Liver (tissue), 9 donors: ENCODE data around the gene LRRC72. TPM values are rescaled to one million over a fixed set of nuclear protein-coding genes. Genes with fewer than 3 reads are reported as not detected.

Experiments
- DNase-seq: peaks from one replicate; pipeline ENCODE4 v3.0.0-alpha.2; 2017; ENCODE audit warnings: low spot score
- H3K27ac ChIP-seq, 2 donors: one replicate each; pipeline ENCODE4 v1.7.0; 2013; ENCODE audit warnings: inconsistent platforms in 2 of 2, low read length in 2 of 2, control low read depth in 1 of 2, low read depth in 1 of 2, mild to moderate bottlenecking in 1 of 2
- H3K27me3 ChIP-seq, 4 donors: one replicate each; pipeline versions ENCODE4 v1.6.1 to v1.7.0; 2013; ENCODE audit warnings: low read length in 3 of 4, inconsistent platforms in 1 of 4, mild to moderate bottlenecking in 1 of 4, moderate library complexity in 1 of 4; ENCODE audit not compliant: control insufficient read depth in 4 of 4, insufficient read depth in 4 of 4
- H3K36me3 ChIP-seq, 4 donors: one replicate each; pipeline versions ENCODE4 v1.6.1 to v1.7.0; 2013; ENCODE audit warnings: low read length in 3 of 4, mild to moderate bottlenecking in 3 of 4, low read depth in 1 of 4, moderate library complexity in 1 of 4; ENCODE audit not compliant: control insufficient read depth in 4 of 4, insufficient read depth in 3 of 4
- H3K4me1 ChIP-seq, 4 donors: one replicate each; pipeline versions ENCODE4 v1.6.1 to v1.7.0; 2013; ENCODE audit warnings: low read length in 3 of 4, mild to moderate bottlenecking in 3 of 4, moderate library complexity in 1 of 4; ENCODE audit not compliant: control insufficient read depth in 4 of 4, insufficient read depth in 4 of 4
- H3K4me3 ChIP-seq, 3 donors: one replicate each; pipeline versions ENCODE4 v1.6.1 to v1.7.0; 2013; ENCODE audit warnings: low read length in 3 of 3, control low read depth in 1 of 3, low read depth in 1 of 3, mild to moderate bottlenecking in 1 of 3
- H3K9ac ChIP-seq, 2 donors: one replicate each; pipeline ENCODE4 v1.7.0; 2013; ENCODE audit warnings: low read length in 2 of 2, mild to moderate bottlenecking in 2 of 2, moderate library complexity in 2 of 2, control low read depth in 1 of 2, low read depth in 1 of 2
- H3K9me3 ChIP-seq, 4 donors: one replicate each; pipeline versions ENCODE4 v1.6.1 to v1.7.0; 2013; ENCODE audit warnings: low read length in 3 of 4; ENCODE audit not compliant: control insufficient read depth in 4 of 4
- ATF3 ChIP-seq: IDR thresholded peaks from 2 replicates; pipeline ENCODE4 v1.6.1; 2016; ENCODE audit warnings: antibody characterized with exemption
- CTCF ChIP-seq: fragments of 150-350 bp; IDR thresholded peaks from 2 replicates; pipeline ENCODE4 v1.5.1; 2017; ENCODE audit warnings: improper control_type of control experiment, low read depth, low read length; ENCODE audit not compliant: missing input control
- EGR1 ChIP-seq, 2 donors: IDR thresholded peaks; 2 replicates each; pipeline ENCODE4 v1.6.1; 2016 to 2018; ENCODE audit warnings: antibody characterized with exemption in 2 of 2, low read depth in 2 of 2
- FOXA1 ChIP-seq: IDR thresholded peaks from 2 replicates; pipeline ENCODE4 v1.6.1; 2016; ENCODE audit warnings: antibody characterized with exemption
- FOXA2 ChIP-seq: IDR thresholded peaks from 2 replicates; pipeline ENCODE4 v1.6.1; 2016; ENCODE audit warnings: antibody characterized with exemption
- GABPA ChIP-seq, 2 donors: IDR thresholded peaks in 1 of 2; conservative IDR thresholded peaks in 1 of 2; 2 replicates each; pipeline ENCODE4 v1.6.1; 2016; ENCODE audit warnings: antibody characterized with exemption in 2 of 2, mild to moderate bottlenecking in 1 of 2, moderate library complexity in 1 of 2
- HNF4A ChIP-seq, 2 donors: conservative IDR thresholded peaks; 2 replicates each; pipeline ENCODE4 v1.6.1; 2016; ENCODE audit warnings: antibody characterized with exemption in 2 of 2, mild to moderate bottlenecking in 2 of 2
- HNF4G ChIP-seq: IDR thresholded peaks from 2 replicates; pipeline ENCODE4 v1.6.1; 2016; ENCODE audit warnings: antibody characterized with exemption
- JUND ChIP-seq, 2 donors: IDR thresholded peaks; 2 replicates each; pipeline ENCODE4 v1.6.1; 2016; ENCODE audit warnings: antibody characterized with exemption in 2 of 2
- MAX ChIP-seq: IDR thresholded peaks from 2 replicates; pipeline ENCODE4 v1.6.1; 2016; ENCODE audit warnings: antibody characterized with exemption
- RAD21 ChIP-seq, 2 donors: IDR thresholded peaks; 2 replicates each; pipeline ENCODE4 v1.6.1; 2016; ENCODE audit warnings: antibody characterized with exemption in 2 of 2, mild to moderate bottlenecking in 2 of 2
- REST ChIP-seq: IDR thresholded peaks from 2 replicates; pipeline ENCODE4 v1.6.1; 2016; ENCODE audit warnings: antibody characterized with exemption, mild to moderate bottlenecking
- SP1 ChIP-seq: IDR thresholded peaks from 2 replicates; pipeline ENCODE4 v1.6.1; 2018; ENCODE audit warnings: antibody characterized with exemption, mild to moderate bottlenecking
- TAF1 ChIP-seq: conservative IDR thresholded peaks from 2 replicates; pipeline ENCODE4 v1.6.1; 2016; ENCODE audit warnings: antibody characterized with exemption, mild to moderate bottlenecking
- YY1 ChIP-seq: IDR thresholded peaks from 2 replicates; pipeline ENCODE4 v1.6.1; 2016; ENCODE audit warnings: antibody characterized with exemption, mild to moderate bottlenecking
- WGBS: extraction: QIAGEN DNeasy Blood & Tissue Kit; methylation state at CpG from one replicate; pipeline ENCODE4 v1.1.7; 2013; 5-methylcytosine and 5-hydroxymethylcytosine counted together
- polyA plus RNA-seq, 2 donors: library from polyadenylated mRNA; stranded (reverse) in 1 of 2; unstranded in 1 of 2; fragments of 200-250 nt in 1 of 2; fragments of >200 nt in 1 of 2; fragmentation: Nextera tagmentation in 1 of 2; extraction: Ambion mirVana in 1 of 2; gene quantifications; one replicate each; pipeline versions ENCODE4 v1.2.1 to v1.2.3, GENCODE V29; 2013 to 2015
- total RNA-seq, 2 donors: library from RNA; depleted of rRNA; stranded (reverse); fragments of >200 nt; gene quantifications; one replicate each; pipeline ENCODE4 v1.2.3, GENCODE V29; 2014
- TF ChIP-seq, protein P1 (sequence below): IDR thresholded peaks from 2 replicates; pipeline ENCODE4 v1.6.1; 2016; ENCODE audit warnings: antibody characterized with exemption
- donor health status: healthy.
- donor health status: healthy.
- donor health status: healthy.
- donor health status: healthy.
- donor health status: healthy.

LRRC72 gene
- total and polyA plus RNA-seq, 4 donors, result not detected

- H3K36me3 ChIP-seq, result no peaks in the 10 kb centered on the region
- WGBS, result 90% methylated on average over 2 of the region's 2 CpGs
- H3K4me3 ChIP-seq, result no peak overlapping the region
- no peak overlapping the region for H3K27ac ChIP-seq
- TF ChIP-seq EGR1 (IDR thresholded peaks at IDR 0.05; ENCODE audit: low read depth in 2 of 2), result no peak
- TF ChIP-seq, protein P1, sequence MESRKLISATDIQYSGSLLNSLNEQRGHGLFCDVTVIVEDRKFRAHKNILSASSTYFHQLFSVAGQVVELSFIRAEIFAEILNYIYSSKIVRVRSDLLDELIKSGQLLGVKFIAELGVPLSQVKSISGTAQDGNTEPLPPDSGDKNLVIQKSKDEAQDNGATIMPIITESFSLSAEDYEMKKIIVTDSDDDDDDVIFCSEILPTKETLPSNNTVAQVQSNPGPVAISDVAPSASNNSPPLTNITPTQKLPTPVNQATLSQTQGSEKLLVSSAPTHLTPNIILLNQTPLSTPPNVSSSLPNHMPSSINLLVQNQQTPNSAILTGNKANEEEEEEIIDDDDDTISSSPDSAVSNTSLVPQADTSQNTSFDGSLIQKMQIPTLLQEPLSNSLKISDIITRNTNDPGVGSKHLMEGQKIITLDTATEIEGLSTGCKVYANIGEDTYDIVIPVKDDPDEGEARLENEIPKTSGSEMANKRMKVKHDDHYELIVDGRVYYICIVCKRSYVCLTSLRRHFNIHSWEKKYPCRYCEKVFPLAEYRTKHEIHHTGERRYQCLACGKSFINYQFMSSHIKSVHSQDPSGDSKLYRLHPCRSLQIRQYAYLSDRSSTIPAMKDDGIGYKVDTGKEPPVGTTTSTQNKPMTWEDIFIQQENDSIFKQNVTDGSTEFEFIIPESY, result no peak
- TF ChIP-seq RAD21 (IDR thresholded peaks at IDR 0.05), result no peak
- no peak for TF ChIP-seq HNF4G
- TF ChIP-seq CTCF, result no peak
- H3K27me3 ChIP-seq, result no peaks in the 10 kb centered on the region
- H3K9me3 ChIP-seq, result no peaks in the 10 kb centered on the region
- H3K9ac ChIP-seq, result no peak overlapping the region
- no peaks in the 10 kb centered on the region for H3K4me1 ChIP-seq
- no peak for DNase-seq
Observed at GRCh38 chr7:16493266-16493665, 33.4 kb upstream of the LRRC72 start.

- TF ChIP-seq MAX, result no peak
- TF ChIP-seq FOXA2, result no peak
- no peak for TF ChIP-seq EGR1 (IDR thresholded peaks at IDR 0.05; ENCODE audit: low read depth in 2 of 2)
- no peak for TF ChIP-seq REST
- no peak for TF ChIP-seq GABPA (IDR thresholded peaks at IDR 0.05 in 1 of 2, conservative IDR thresholded peaks at IDR 0.05 in 1 of 2)
- TF ChIP-seq, protein P1, result no peak
- TF ChIP-seq TAF1, result no peak
- no peak for TF ChIP-seq HNF4G
- no peak for TF ChIP-seq JUND (IDR thresholded peaks at IDR 0.05)
- TF ChIP-seq YY1, result no peak
- no peak for TF ChIP-seq CTCF
- TF ChIP-seq HNF4A (conservative IDR thresholded peaks at IDR 0.05), result no peak
- no peak for TF ChIP-seq ATF3
- TF ChIP-seq FOXA1, result no peak
- TF ChIP-seq SP1, result no peak
- no peak for TF ChIP-seq RAD21 (IDR thresholded peaks at IDR 0.05)
- Histone ChIP-seq H3K4me1 (no peaks in the 10 kb centered on the region), H3K27me3 (no peaks in the 10 kb centered on the region), H3K4me3 (no peak overlapping the region), H3K9me3 (no peaks in the 10 kb centered on the region), H3K27ac (no peak overlapping the region), H3K36me3 (no peaks in the 10 kb centered on the region), H3K9ac (no peak overlapping the region)
- WGBS, result 77% methylated on average over 2 of the region's 2 CpGs
- no peak for DNase-seq
Observed at GRCh38 chr7:16494551-16494950, 32.1 kb upstream of the LRRC72 start.
